ENCODE results near the gene SORCS2.

DNA sequence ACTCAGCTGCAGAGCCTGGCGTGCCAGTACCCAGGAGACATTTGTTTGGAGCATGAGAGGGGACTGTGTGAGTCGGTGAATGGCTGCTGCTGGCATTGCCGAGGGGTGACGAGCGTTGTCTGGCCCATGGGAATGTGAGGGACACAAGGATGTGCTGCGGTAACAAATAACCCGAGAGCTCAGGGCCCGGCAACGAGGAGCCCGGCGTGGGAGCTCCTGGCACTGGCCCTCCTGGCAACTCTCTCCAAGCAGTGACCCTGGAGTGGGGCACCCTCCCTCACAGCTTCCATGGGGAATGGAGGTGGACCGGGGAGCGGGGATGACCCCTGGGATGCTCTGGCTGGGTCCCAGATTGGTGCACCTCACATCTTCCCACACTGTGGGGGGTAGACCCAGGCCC, 44.0 kb upstream of the SORCS2 start:
- TF ChIP-seq, protein P1, sequence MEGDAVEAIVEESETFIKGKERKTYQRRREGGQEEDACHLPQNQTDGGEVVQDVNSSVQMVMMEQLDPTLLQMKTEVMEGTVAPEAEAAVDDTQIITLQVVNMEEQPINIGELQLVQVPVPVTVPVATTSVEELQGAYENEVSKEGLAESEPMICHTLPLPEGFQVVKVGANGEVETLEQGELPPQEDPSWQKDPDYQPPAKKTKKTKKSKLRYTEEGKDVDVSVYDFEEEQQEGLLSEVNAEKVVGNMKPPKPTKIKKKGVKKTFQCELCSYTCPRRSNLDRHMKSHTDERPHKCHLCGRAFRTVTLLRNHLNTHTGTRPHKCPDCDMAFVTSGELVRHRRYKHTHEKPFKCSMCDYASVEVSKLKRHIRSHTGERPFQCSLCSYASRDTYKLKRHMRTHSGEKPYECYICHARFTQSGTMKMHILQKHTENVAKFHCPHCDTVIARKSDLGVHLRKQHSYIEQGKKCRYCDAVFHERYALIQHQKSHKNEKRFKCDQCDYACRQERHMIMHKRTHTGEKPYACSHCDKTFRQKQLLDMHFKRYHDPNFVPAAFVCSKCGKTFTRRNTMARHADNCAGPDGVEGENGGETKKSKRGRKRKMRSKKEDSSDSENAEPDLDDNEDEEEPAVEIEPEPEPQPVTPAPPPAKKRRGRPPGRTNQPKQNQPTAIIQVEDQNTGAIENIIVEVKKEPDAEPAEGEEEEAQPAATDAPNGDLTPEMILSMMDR (IDR thresholded peaks at IDR 0.05; ENCODE audit: poor library complexity, severe bottlenecking), result no peak
- TF ChIP-seq, protein P2, sequence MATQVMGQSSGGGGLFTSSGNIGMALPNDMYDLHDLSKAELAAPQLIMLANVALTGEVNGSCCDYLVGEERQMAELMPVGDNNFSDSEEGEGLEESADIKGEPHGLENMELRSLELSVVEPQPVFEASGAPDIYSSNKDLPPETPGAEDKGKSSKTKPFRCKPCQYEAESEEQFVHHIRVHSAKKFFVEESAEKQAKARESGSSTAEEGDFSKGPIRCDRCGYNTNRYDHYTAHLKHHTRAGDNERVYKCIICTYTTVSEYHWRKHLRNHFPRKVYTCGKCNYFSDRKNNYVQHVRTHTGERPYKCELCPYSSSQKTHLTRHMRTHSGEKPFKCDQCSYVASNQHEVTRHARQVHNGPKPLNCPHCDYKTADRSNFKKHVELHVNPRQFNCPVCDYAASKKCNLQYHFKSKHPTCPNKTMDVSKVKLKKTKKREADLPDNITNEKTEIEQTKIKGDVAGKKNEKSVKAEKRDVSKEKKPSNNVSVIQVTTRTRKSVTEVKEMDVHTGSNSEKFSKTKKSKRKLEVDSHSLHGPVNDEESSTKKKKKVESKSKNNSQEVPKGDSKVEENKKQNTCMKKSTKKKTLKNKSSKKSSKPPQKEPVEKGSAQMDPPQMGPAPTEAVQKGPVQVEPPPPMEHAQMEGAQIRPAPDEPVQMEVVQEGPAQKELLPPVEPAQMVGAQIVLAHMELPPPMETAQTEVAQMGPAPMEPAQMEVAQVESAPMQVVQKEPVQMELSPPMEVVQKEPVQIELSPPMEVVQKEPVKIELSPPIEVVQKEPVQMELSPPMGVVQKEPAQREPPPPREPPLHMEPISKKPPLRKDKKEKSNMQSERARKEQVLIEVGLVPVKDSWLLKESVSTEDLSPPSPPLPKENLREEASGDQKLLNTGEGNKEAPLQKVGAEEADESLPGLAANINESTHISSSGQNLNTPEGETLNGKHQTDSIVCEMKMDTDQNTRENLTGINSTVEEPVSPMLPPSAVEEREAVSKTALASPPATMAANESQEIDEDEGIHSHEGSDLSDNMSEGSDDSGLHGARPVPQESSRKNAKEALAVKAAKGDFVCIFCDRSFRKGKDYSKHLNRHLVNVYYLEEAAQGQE (IDR thresholded peaks at IDR 0.05; ENCODE audit: borderline replicate concordance), result no peak
- no peak for TF ChIP-seq EZH2 (IDR thresholded peaks at IDR 0.05; ENCODE audit: borderline replicate concordance, insufficient read depth, low read length, poor library complexity, severe bottlenecking)

Measured in neural cell (in vitro differentiated cells).